HG02588 (cell line): ENCODE measurements around the gene LCNL1.

ENCODE experiments used
- ATAC-seq: cut with Tn5 transposase; IDR thresholded peaks from one replicate; pipeline ENCODE4 v1.9.1; 2021; ENCODE audit warnings: mild to moderate bottlenecking, moderate library complexity; ENCODE audit not compliant: unreplicated experiment

The LCNL1 gene

GRCh38 chr9:136946228-136947027, 36.4 kb upstream of the LCNL1 start:
- ATAC-seq = no peak

- no peak for ATAC-seq
These were observed 35.5 kb upstream of the LCNL1 start for GRCh38 chr9:136947028-136947891.

- no peak for ATAC-seq
These were observed 34.8 kb upstream of the LCNL1 start for GRCh38 chr9:136947955-136948510.

- ATAC-seq = no peak
These were observed 33.5 kb upstream of the LCNL1 start for GRCh38 chr9:136949239-136949816.

GRCh38 chr9:136949817-136950655, 32.8 kb upstream of the LCNL1 start:
- peak; percentile 65 for ATAC-seq

- ATAC-seq = no peak
These were observed 32.0 kb upstream of the LCNL1 start for GRCh38 chr9:136950656-136951276.

GRCh38 chr9:136951541-136952320, 31.1 kb upstream of the LCNL1 start, which contains the start of gene LCN12:
TSS of gene LCN12 (plus strand) at chr9:136952273. CDS start at chr9:136952328, 55 bp downstream.
- ATAC-seq = no peak

GRCh38 chr9:136952321-136952850, 30.4 kb upstream of the LCNL1 start:
- ATAC-seq = no peak

GRCh38 chr9:136952876-136953770, 29.7 kb upstream of the LCNL1 start:
- no peak for ATAC-seq

- no peak for ATAC-seq
These were observed 29.0 kb upstream of the LCNL1 start for GRCh38 chr9:136953771-136954269.

GRCh38 chr9:136954270-136955083, 28.3 kb upstream of the LCNL1 start:
- ATAC-seq = no peak

- ATAC-seq = no peak
These were observed 27.4 kb upstream of the LCNL1 start for GRCh38 chr9:136955202-136955942.

GRCh38 chr9:136955943-136956335, 26.9 kb upstream of the LCNL1 start:
- no peak for ATAC-seq

- no peak for ATAC-seq
These were observed 26.2 kb upstream of the LCNL1 start for GRCh38 chr9:136956604-136957003.

- no peak for ATAC-seq
These were observed 25.3 kb upstream of the LCNL1 start for GRCh38 chr9:136957461-136957860.

GRCh38 chr9:136957901-136958300, 24.9 kb upstream of the LCNL1 start:
- ATAC-seq = no peak
